Transverse colon (tissue), 4 donors: ENCODE results near the gene PLD4. TPM values are rescaled to one million over a fixed set of nuclear protein-coding genes. Genes with fewer than 3 reads are reported as not detected.
"Not testable (repeated sequence)": the region's sequence is repeated elsewhere in the genome, so short reads cannot be mapped to it uniquely, and the experiment has no call there.

Source experiments
- DNase-seq: peaks from one replicate; pipeline ENCODE4 v3.0.0-alpha.2; 2019
- H3K27ac ChIP-seq, 4 donors: fragments of 200-600 bp; sonication (generic); 2 replicates each; pipeline ENCODE4 v1.5.1; 2016 to 2018; ENCODE audit warnings: inconsistent platforms in 4 of 4
- H3K27me3 ChIP-seq: fragments of 200-600 bp; sonication (generic); 2 replicates; pipeline ENCODE4 v1.5.1; 2017; ENCODE audit warnings: inconsistent platforms
- H3K36me3 ChIP-seq, 4 donors: fragments of 200-600 bp; sonication (generic); 2 replicates each; pipeline ENCODE4 v1.5.1; 2017 to 2019; ENCODE audit warnings: inconsistent platforms in 4 of 4
- H3K4me1 ChIP-seq, 4 donors: fragments of 200-600 bp; sonication (generic); 2 replicates each; pipeline ENCODE4 v1.5.1; 2017 to 2020; ENCODE audit warnings: inconsistent platforms in 4 of 4
- H3K4me3 ChIP-seq, 4 donors: fragments of 200-600 bp; sonication (generic); 1 replicate in 1 of 4; 2 replicates in 3 of 4; pipeline versions ENCODE4 v1.5.1 to v1.6.1; 2017 to 2019; ENCODE audit warnings: inconsistent platforms in 4 of 4
- H3K9me3 ChIP-seq, 2 donors: fragments of 200-600 bp; sonication (generic); 2 replicates each; pipeline ENCODE4 v1.5.1; 2017 to 2019; ENCODE audit warnings: inconsistent platforms in 2 of 2
- CTCF ChIP-seq, 5 experiments: fragments of 200-600 bp in 3 of 5; fragments of 450-650 bp in 2 of 5; sonication (generic) in 3 of 5; IDR thresholded peaks; 1 replicate in 2 of 5; 2 replicates in 3 of 5; pipeline ENCODE4 v1.5.1; 2016 to 2017; ENCODE audit warnings: antibody characterized with exemption in 5 of 5, inconsistent platforms in 3 of 5, mild to moderate bottlenecking in 2 of 5, moderate library complexity in 1 of 5
- EP300 ChIP-seq: sonication (generic); formaldehyde crosslinking; IDR thresholded peaks from one replicate; pipeline ENCODE4 v1.6.1; 2017; ENCODE audit warnings: antibody characterized with exemption, low read depth
- POLR2A ChIP-seq: fragments of 450-650 bp; IDR thresholded peaks from one replicate; pipeline ENCODE4 v1.6.1; 2016; ENCODE audit warnings: antibody characterized with exemption, mild to moderate bottlenecking, moderate library complexity
- POLR2AphosphoS5 ChIP-seq, 3 donors: sonication (generic); formaldehyde crosslinking; IDR thresholded peaks; one replicate each; pipeline ENCODE4 v1.6.1; 2016; ENCODE audit warnings: antibody characterized with exemption in 3 of 3
- WGBS, 2 donors: methylation state at CpG; one replicate each; pipeline ENCODE4 v1.1.5; 2018; ENCODE audit warnings: low coverage in 1 of 2; 5-methylcytosine and 5-hydroxymethylcytosine counted together
- in situ Hi-C, 4 donors: fragments of 200-750 bp; cut with MboI; loops; one replicate each; pipeline versions ENCODE4 v1.15.0 to v1.15.1; 2017; ENCODE audit warnings: low sequenced_read_pairs in 3 of 4, low pct_ligation_motif_present in 1 of 4, low pct_unique_long_range_greater_than_20kb in 1 of 4
- intact Hi-C: fragments of 100-400 bp; cut with DNase I; formaldehyde crosslinking; loops from one replicate; pipeline ENCODE4 v1.15.1; 2023; ENCODE audit warnings: low total_unique reads
- total RNA-seq, 4 donors: library from RNA; depleted of rRNA; stranded (reverse); fragments of >200 nt; gene quantifications; one replicate each; pipeline ENCODE4 v1.1.0, GENCODE V29; 2016

PLD4 gene
- total RNA-seq, 4 donors from 2014 or later: 1.1 TPM; not detected in 2

GRCh38 chr14:104903990-104904389 lies 20.7 kb upstream of the PLD4 start:
- intact Hi-C loops (no loop called here), in situ Hi-C loops (no loop called here)
- Histone ChIP-seq H3K9me3 (no peaks in the 10 kb centered on the region), H3K27me3 (no peaks in the 10 kb centered on the region), H3K27ac (no peak overlapping the region), H3K4me3 (no peak overlapping the region), H3K4me1 (no peaks in the 10 kb centered on the region), H3K36me3 (no peaks in the 10 kb centered on the region)
- TF ChIP-seq POLR2A (no peak), POLR2AphosphoS5 (IDR thresholded peaks at IDR 0.05) (no peak), CTCF (IDR thresholded peaks at IDR 0.05) (no peak), EP300 (no peak)
- DNase-seq: no peak
- WGBS, 2 donors: 85 to 91% methylated on average over 6 to 7 of the region's 7 CpGs

- H3K9me3 ChIP-seq, H3K27me3 ChIP-seq, H3K27ac ChIP-seq, in situ Hi-C loops, DNase-seq, H3K36me3 ChIP-seq, H3K4me1 ChIP-seq, intact Hi-C loops, H3K4me3 ChIP-seq: not testable (repeated sequence)
- 84% methylated on average over 38 of the region's 38 CpGs; no CpG with 5 or more reads in 1 of the 2 donors for WGBS, 2 donors
These were observed 19.8 kb upstream of the PLD4 start for GRCh38 chr14:104904650-104905578.

GRCh38 chr14:104905579-104905933 lies 19.1 kb upstream of the PLD4 start:
- H3K27me3 ChIP-seq, H3K9me3 ChIP-seq, H3K36me3 ChIP-seq, intact Hi-C loops, H3K4me1 ChIP-seq, in situ Hi-C loops, H3K27ac ChIP-seq, H3K4me3 ChIP-seq, DNase-seq: not testable (repeated sequence)
- 90% methylated on average over 28 of the region's 28 CpGs; no CpG with 5 or more reads in 1 of the 2 donors for WGBS, 2 donors

GRCh38 chr14:104908303-104908702 lies 16.4 kb upstream of the PLD4 start:
- DNase-seq: no peak
- Histone ChIP-seq H3K4me3 (no peak overlapping the region), H3K4me1 (no peaks in the 10 kb centered on the region), H3K27ac (no peak overlapping the region), H3K9me3 (peaks cover 0 to 9% of the 10 kb centered on the region in 2 donors), H3K27me3 (peaks cover 14% of the 10 kb centered on the region), H3K36me3 (no peaks in the 10 kb centered on the region)
- in situ Hi-C loops: no loop called here
- TF ChIP-seq EP300: no peak
- no peak for TF ChIP-seq CTCF (IDR thresholded peaks at IDR 0.05)
- TF ChIP-seq POLR2A: no peak
- no peak for TF ChIP-seq POLR2AphosphoS5 (IDR thresholded peaks at IDR 0.05)
- 8 to 9% methylated on average over 1 of the region's 1 CpG for WGBS, 2 donors
- intact Hi-C loops: no loop called here

- no peak overlapping the region for H3K27ac ChIP-seq
- WGBS, 2 donors: 79 to 80% methylated on average over 3 of the region's 3 CpGs
- in situ Hi-C loops: no loop called here
- TF ChIP-seq CTCF (IDR thresholded peaks at IDR 0.05): no peak
- no peak for TF ChIP-seq POLR2AphosphoS5 (IDR thresholded peaks at IDR 0.05)
- TF ChIP-seq POLR2A: no peak
- TF ChIP-seq EP300: no peak
- H3K4me1 ChIP-seq: no peaks in the 10 kb centered on the region
- no peaks in the 10 kb centered on the region for H3K36me3 ChIP-seq
- DNase-seq: no peak
- peaks cover 24% of the 10 kb centered on the region for H3K27me3 ChIP-seq
- no peak overlapping the region for H3K4me3 ChIP-seq
- intact Hi-C loops: no loop called here
- H3K9me3 ChIP-seq: peaks cover 0 to 9% of the 10 kb centered on the region in 2 donors
These were observed 12.6 kb upstream of the PLD4 start for GRCh38 chr14:104912053-104912452.
